HG03442 (cell line): Measurements from ENCODE around the gene PORCN.
"Not testable (repeated sequence)": the region's sequence is repeated elsewhere in the genome, so short reads cannot be mapped to it uniquely, and the experiment has no call there.

Experiments
- ATAC-seq: cut with Tn5 transposase; IDR thresholded peaks from one replicate; pipeline ENCODE4 v1.9.1; 2021; ENCODE audit warnings: mild to moderate bottlenecking, moderate library complexity; ENCODE audit not compliant: unreplicated experiment

PORCN gene

GRCh38 chrX:48509619-48510018, 827 bp downstream of the PORCN start:
- ATAC-seq: no peak

GRCh38 chrX:48511560-48511959, 2.8 kb downstream of the PORCN start:
- no peak for ATAC-seq

GRCh38 chrX:48512371-48512935, 3.7 kb downstream of the PORCN start:
- no peak for ATAC-seq

- no peak for ATAC-seq
Measured at GRCh38 chrX:48513670-48514069, 4.9 kb downstream of the PORCN start.

- no peak for ATAC-seq
Measured at GRCh38 chrX:48514126-48514806, 5.5 kb downstream of the PORCN start.

- ATAC-seq: no peak
Measured at GRCh38 chrX:48514868-48515460, 6.2 kb downstream of the PORCN start.

GRCh38 chrX:48515842-48516241, 7.0 kb downstream of the PORCN start:
- no peak for ATAC-seq

GRCh38 chrX:48516285-48516684, 7.5 kb downstream of the PORCN start:
- no peak for ATAC-seq

- no peak for ATAC-seq
Measured at GRCh38 chrX:48516987-48517386, 8.2 kb downstream of the PORCN start.

- not testable (repeated sequence) for ATAC-seq
Measured at GRCh38 chrX:48519481-48519880, 10.7 kb downstream of the PORCN start.

GRCh38 chrX:48520455-48520854, 11.7 kb downstream of the PORCN start:
- no peak for ATAC-seq

- no peak for ATAC-seq
Measured at GRCh38 chrX:48520976-48521352, 12.2 kb downstream of the PORCN start.

- ATAC-seq: peak; percentile 98
Measured at GRCh38 chrX:48521353-48522243, 12.8 kb downstream of the PORCN start, which contains the start of gene EBP. EBP (plus strand) TSS chrX:48521808; CDS start chrX:48523772, 1,964 bp downstream.

GRCh38 chrX:48522291-48522690, 13.5 kb downstream of the PORCN start:
- ATAC-seq: no peak

- no peak for ATAC-seq
Measured at GRCh38 chrX:48523682-48524081, 14.9 kb downstream of the PORCN start.

- not testable (repeated sequence) for ATAC-seq
Measured at GRCh38 chrX:48525853-48526252, 17.1 kb downstream of the PORCN start.

- no peak for ATAC-seq
Measured at GRCh38 chrX:48530736-48531135, 21.9 kb downstream of the PORCN start.

GRCh38 chrX:48531358-48531959, 22.7 kb downstream of the PORCN start:
- ATAC-seq: no peak

GRCh38 chrX:48532161-48532560, 23.4 kb downstream of the PORCN start:
- no peak for ATAC-seq

GRCh38 chrX:48533165-48533564, 24.4 kb downstream of the PORCN start:
- ATAC-seq: no peak
